Right ventricle myocardium superior (tissue), 1 donor: ENCODE measurements around the gene PHYH. TPM values are rescaled to one million over a fixed set of nuclear protein-coding genes. Genes with fewer than 3 reads are reported as not detected.
"Not testable (repeated sequence)": the region's sequence is repeated elsewhere in the genome, so short reads cannot be mapped to it uniquely, and the experiment has no call there.

Experiments
- ATAC-seq: fragments of 200-7000 bp; cut with Tn5 transposase; one replicate; pipeline ENCODE4 v1.9.1; 2020; ENCODE audit warnings: mild to moderate bottlenecking; ENCODE audit not compliant: poor library complexity
- DNase-seq: peaks from one replicate; pipeline ENCODE4 v3.0.0-alpha.2; 2020
- intact Hi-C: fragments of 100-400 bp; cut with DNase I; formaldehyde crosslinking; loops from one replicate; pipeline ENCODE4 v1.11.2; 2022
- long read RNA-seq: library from polyadenylated mRNA; unstranded; transcript quantifications from one replicate; pipeline ENCODE4 v2.0.0, GENCODE V29; 2021
- total RNA-seq: library from RNA; stranded (reverse); fragmentation: NEBNext Ultra II Directional; extraction: Animal tissue kit (Norgen Biotek cat#: 25700); gene quantifications from one replicate; pipeline ENCODE4 v1.2.1, GENCODE V29; 2021
- donor health status: DM: no; HTN: yes; CAD: no; lungs with severe emphysema.

PHYH gene
- total RNA-seq = 181 TPM
- long read RNA-seq, transcript PHYH-202 (8 exons, 1,732 nt) = minor isoform, 6 of 527 reads
- long read RNA-seq, transcript PHYH-201 (9 exons, 1,577 nt) = major isoform, 472 of 527 reads
- long read RNA-seq, partial matches to known transcripts = 10 of 527 reads
- long read RNA-seq, other reads (novel, unspliced or antisense) = 38 of 527 reads

GRCh38 chr10:13299437-13300287, at the start of gene PHYH:
Gene PHYH, minus strand, starts transcription at chr10:13300064. Its CDS starts 22 bp downstream, at chr10:13300042.
- ATAC-seq (peak; percentile 95), DNase-seq (peak; percentile 95)
- intact Hi-C loops = loop anchor here (5.0 to 10.0 kb wide), 2 partner anchors 48 to 135 kb away; partner anchors contain the start of genes MCM10 and SEPHS1

- ATAC-seq (peak; percentile 78), DNase-seq (peak; percentile 82)
- intact Hi-C loops = loop anchor here (5.0 kb wide), 1 partner anchor 46 kb away; the partner anchor contains the start of gene PHYH
Observed at GRCh38 chr10:13348216-13349017, 48.6 kb upstream of the PHYH start, which contains the start of gene SEPHS1. Gene SEPHS1, minus strand, starts transcription at chr10:13348293. Its CDS starts 3,343 bp downstream, at chr10:13344950.

GRCh38 chr10:13347500-13348156, 47.8 kb upstream of the PHYH start:
- peak; percentile 90 for DNase-seq
- peak; percentile 82 for ATAC-seq
- intact Hi-C loops = loop anchor here (5.0 kb wide), 1 partner anchor 45 kb away; the partner anchor contains the start of gene PHYH

- intact Hi-C loops = loop anchor here (5.0 kb wide), 1 partner anchor 45 kb away; the partner anchor contains the start of gene PHYH
- ATAC-seq (peak; percentile 21), DNase-seq (peak; percentile 48)
Observed at GRCh38 chr10:13347043-13347499, 47.2 kb upstream of the PHYH start.

GRCh38 chr10:13346283-13347042, 46.6 kb upstream of the PHYH start:
- intact Hi-C loops = loop anchor here (5.0 kb wide), 1 partner anchor 44 kb away; the partner anchor contains the start of gene PHYH
- no peak for ATAC-seq
- DNase-seq = no peak

- intact Hi-C loops = no loop called here
Observed at GRCh38 chr10:13340626-13341376, 40.9 kb upstream of the PHYH start.

GRCh38 chr10:13340068-13340467, 40.2 kb upstream of the PHYH start:
- intact Hi-C loops = no loop called here
- DNase-seq (no peak), ATAC-seq (peak; percentile 63)

More at GRCh38 chr10:13340626-13341376, 40.9 kb upstream of the PHYH start:
- DNase-seq (no peak), ATAC-seq (no peak)

GRCh38 chr10:13338390-13339110, 38.7 kb upstream of the PHYH start:
- ATAC-seq (peak; percentile 73), DNase-seq (no peak)
- intact Hi-C loops = no loop called here

GRCh38 chr10:13337827-13338196, 37.9 kb upstream of the PHYH start:
- DNase-seq (no peak), ATAC-seq (peak; percentile 19)
- intact Hi-C loops = no loop called here

GRCh38 chr10:13337128-13337826, 37.4 kb upstream of the PHYH start:
- ATAC-seq (no peak), DNase-seq (no peak)
- intact Hi-C loops = no loop called here

GRCh38 chr10:13335881-13336280, 36.0 kb upstream of the PHYH start:
- no peak for ATAC-seq
- intact Hi-C loops = no loop called here
- no peak for DNase-seq

GRCh38 chr10:13334556-13334955, 34.7 kb upstream of the PHYH start:
- DNase-seq (no peak), ATAC-seq (no peak)
- intact Hi-C loops = no loop called here

GRCh38 chr10:13331646-13332045, 31.8 kb upstream of the PHYH start:
- ATAC-seq (no peak), DNase-seq (no peak)
- intact Hi-C loops = no loop called here

- ATAC-seq, DNase-seq, intact Hi-C loops: not testable (repeated sequence)
Observed at GRCh38 chr10:13330980-13331379, 31.1 kb upstream of the PHYH start.

GRCh38 chr10:13329565-13329964, 29.7 kb upstream of the PHYH start:
- no peak for DNase-seq
- no peak for ATAC-seq
- intact Hi-C loops = no loop called here

GRCh38 chr10:13328613-13329012, 28.7 kb upstream of the PHYH start:
- ATAC-seq (no peak), DNase-seq (no peak)
- intact Hi-C loops = no loop called here
